GM21447 (cell line): ENCODE results near the gene ZNF214.
"Not testable (repeated sequence)": the region's sequence is repeated elsewhere in the genome, so short reads cannot be mapped to it uniquely, and the experiment has no call there.

Source experiments
- ATAC-seq: cut with Tn5 transposase; IDR thresholded peaks from one replicate; pipeline ENCODE4 v1.9.1; 2021; ENCODE audit not compliant: unreplicated experiment

ZNF214 gene

GRCh38 chr11:6991227-6991626 lies 28.9 kb downstream of the ZNF214 start:
- no peak for ATAC-seq

- ATAC-seq: no peak
These were observed 31.6 kb downstream of the ZNF214 start for GRCh38 chr11:6988506-6988905.

GRCh38 chr11:6986487-6986886 lies 33.7 kb downstream of the ZNF214 start:
- ATAC-seq: no peak

GRCh38 chr11:6979365-6979764 lies 40.8 kb downstream of the ZNF214 start:
- ATAC-seq: no peak

- ATAC-seq: not testable (repeated sequence)
These were observed 50.3 kb downstream of the ZNF214 start for GRCh38 chr11:6969854-6970253.

- no peak for ATAC-seq
These were observed 51.3 kb downstream of the ZNF214 start for GRCh38 chr11:6968816-6969215.

- ATAC-seq: no peak
These were observed 57.5 kb downstream of the ZNF214 start for GRCh38 chr11:6962673-6963072.

- no peak for ATAC-seq
These were observed 58.0 kb downstream of the ZNF214 start for GRCh38 chr11:6962141-6962540.

GRCh38 chr11:6954248-6954647 lies 65.9 kb downstream of the ZNF214 start:
- not testable (repeated sequence) for ATAC-seq
